GM13976 (cell line): ENCODE data around the gene FAM241A.

ENCODE experiments used
- DNase-seq: peaks from one replicate; pipeline ENCODE4 v3.0.0; 2012; ENCODE audit warnings: low spot score
- in situ Hi-C: fragments of 300-500 bp; cut with MboI; formaldehyde crosslinking; loops from one replicate; pipeline ENCODE4 v1.12.0; 2022; ENCODE audit warnings: low sequenced_read_pairs, mixed read lengths, inconsistent platforms; ENCODE audit not compliant: unreplicated experiment
- TF ChIP-seq, protein P1 (sequence below): IDR thresholded peaks from 2 replicates; pipeline ENCODE4 v1.5.1; 2012; ENCODE audit warnings: borderline replicate concordance, mild to moderate bottlenecking; ENCODE audit not compliant: insufficient read depth; ENCODE audit errors: extremely low read depth, missing control alignments, control extremely low read depth

Gene FAM241A

DNA sequence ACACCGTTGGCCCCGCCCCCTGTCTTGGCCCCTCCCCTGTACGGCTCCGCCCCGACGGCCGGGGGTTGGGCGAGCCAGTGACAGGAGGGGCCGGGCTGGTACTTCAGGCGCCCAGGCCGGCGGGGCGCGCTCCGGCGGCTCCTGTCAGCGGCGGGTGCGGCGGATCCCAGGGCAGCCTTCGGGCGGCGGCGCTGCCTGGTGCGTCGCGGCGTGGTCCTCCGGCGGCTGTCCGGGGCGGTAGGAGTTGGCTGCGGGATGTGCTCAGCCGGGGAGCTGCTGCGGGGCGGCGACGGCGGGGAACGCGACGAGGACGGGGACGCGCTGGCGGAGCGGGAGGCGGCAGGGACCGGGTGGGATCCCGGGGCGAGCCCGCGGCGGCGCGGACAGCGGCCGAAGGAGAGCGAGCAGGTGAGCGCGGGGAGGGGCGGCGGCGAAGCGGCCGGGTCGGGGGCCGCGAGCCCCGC, at the start of gene FAM241A:
FAM241A (plus strand) TSS at position 129 of the 464 bp plus-strand sequence; CDS start at position 256, 127 bp downstream.
- in situ Hi-C loops: no loop called here
- peak; percentile 97 for DNase-seq
- TF ChIP-seq, protein P1, sequence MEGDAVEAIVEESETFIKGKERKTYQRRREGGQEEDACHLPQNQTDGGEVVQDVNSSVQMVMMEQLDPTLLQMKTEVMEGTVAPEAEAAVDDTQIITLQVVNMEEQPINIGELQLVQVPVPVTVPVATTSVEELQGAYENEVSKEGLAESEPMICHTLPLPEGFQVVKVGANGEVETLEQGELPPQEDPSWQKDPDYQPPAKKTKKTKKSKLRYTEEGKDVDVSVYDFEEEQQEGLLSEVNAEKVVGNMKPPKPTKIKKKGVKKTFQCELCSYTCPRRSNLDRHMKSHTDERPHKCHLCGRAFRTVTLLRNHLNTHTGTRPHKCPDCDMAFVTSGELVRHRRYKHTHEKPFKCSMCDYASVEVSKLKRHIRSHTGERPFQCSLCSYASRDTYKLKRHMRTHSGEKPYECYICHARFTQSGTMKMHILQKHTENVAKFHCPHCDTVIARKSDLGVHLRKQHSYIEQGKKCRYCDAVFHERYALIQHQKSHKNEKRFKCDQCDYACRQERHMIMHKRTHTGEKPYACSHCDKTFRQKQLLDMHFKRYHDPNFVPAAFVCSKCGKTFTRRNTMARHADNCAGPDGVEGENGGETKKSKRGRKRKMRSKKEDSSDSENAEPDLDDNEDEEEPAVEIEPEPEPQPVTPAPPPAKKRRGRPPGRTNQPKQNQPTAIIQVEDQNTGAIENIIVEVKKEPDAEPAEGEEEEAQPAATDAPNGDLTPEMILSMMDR: no peak

DNA sequence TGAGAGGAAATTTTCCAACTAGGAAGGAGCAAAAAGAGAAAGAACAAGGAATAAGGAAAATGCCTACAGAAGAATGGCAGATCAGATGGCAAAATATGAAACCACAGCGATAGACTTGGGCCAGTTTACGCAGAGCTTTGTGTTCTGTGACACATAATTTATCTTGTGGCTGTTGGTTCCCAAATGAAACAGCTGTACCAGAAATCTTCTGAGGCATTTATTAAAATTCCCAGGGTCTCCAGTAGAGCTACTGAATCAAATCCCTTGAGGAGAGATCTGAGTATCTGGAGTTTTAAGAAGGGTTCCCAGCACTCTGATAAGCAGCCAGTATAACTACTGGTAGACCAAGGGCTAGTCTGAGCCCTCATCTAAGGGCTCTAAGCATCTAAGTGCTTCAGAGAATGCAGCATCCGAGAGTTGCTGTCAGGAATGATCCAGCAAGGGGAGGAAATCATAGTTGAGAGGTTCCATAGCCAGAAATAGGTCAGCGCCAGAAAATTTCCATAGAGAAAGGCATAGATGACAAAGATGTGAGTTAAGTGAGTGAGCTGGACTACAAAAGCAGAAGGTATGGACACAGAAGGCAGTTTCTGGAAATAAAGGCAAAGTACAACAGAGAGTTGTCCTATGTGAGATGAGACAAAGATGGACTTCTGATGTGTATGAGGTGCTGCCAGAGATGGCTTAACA, 46.3 kb upstream of the FAM241A start:
- TF ChIP-seq, protein P1: no peak
- no peak for DNase-seq
- in situ Hi-C loops: loop anchor here (25.0 kb wide), 1 partner anchor 513 kb away; no protein-coding TSS in a partner anchor

DNA sequence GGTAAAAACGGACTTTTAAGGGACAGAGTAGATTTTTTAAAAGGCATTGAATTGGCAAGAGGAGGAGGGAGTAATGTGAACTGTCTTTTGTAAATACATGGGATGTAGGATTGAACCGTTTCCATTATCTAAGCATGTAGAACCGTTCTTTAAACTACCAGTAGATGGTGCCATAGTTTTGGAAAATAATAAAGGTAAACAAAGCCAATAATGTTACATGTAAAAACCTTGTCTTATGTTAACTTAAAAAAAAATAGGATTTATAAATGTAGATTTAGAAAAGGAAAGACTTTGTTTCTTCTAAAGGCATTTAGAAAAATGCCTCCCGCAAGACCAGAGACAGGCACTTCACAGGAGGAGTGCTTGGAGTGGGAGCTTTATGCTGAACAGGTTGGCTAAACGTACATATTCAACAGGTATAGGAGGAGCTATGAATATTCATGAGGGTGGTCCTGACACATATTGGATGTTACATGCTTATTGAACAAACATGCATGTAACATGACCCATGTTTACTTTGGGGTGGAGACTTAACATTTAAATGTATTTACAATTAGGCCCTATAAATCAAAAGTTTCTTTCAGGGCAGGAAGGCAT, 45.5 kb upstream of the FAM241A start:
- in situ Hi-C loops: loop anchor here (5.0 to 25.0 kb wide), 3 partner anchors 138 to 513 kb away; no protein-coding TSS in a partner anchor
- DNase-seq: peak; percentile 55
- TF ChIP-seq, protein P1: peak; percentile 47

DNA sequence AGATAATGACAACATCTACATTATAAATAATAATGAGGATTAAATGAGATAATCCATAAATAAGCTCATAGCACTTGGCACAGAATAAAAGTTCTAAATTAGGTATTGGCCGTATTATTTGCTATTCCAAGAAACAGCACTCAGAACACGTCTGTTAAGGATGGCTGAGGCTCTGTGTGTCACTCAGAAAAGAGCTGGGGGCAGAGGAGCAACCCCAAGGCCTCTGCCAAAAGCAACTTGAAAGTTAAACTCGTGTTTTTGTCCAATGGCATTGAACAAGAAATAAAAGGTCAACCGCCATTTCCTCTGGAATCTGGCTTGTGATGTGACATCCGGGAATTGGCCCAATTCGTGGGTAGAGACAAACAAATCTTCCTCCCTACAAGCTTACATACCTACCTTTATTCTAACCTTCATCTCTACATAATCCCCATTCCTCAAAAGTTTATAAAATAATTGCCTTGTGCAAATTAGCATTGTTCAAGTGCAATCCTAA, 42.3 kb upstream of the FAM241A start:
- TF ChIP-seq, protein P1: no peak
- no peak for DNase-seq
- in situ Hi-C loops: loop anchor here (5.0 to 10.0 kb wide), 2 partner anchors 134 to 422 kb away; no protein-coding TSS in a partner anchor

DNA sequence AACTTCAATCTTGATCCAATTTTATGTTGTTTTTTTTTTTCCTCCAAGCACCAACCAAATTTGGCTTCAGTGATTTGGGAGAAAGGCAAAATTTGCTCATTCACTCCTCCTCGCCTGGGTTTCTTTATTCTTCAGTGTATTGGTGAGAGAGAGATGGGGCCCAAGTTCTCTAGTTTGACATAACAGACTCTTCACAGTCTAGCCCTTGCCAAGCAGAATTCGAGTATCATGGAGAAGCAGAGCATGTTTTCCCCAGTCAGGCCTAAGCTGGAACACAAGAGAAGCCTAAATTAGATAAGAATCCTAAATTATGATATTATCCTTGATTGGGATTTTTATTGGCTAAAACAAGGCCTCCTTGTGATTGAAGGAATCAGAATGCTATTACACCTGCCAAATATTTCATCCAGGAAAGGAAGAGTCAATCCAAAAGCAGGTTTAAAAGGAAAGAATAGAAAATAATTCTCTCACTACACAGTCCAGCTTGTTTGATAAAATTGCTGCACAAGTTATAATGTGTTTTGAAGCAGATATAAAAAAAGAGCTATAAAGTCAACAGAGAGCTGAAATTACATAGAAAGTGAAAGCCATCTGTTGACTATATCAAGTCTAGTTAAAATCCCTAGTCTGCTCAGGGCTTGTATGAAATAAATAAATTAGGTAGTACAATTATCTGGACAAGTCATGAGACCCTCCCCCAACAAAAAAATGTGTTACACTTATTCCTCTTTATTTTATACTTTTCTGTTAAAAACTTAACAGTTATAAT, 39.9 kb upstream of the FAM241A start:
- TF ChIP-seq, protein P1: no peak
- in situ Hi-C loops: loop anchor here (10.0 kb wide), 1 partner anchor 419 kb away; no protein-coding TSS in a partner anchor
- DNase-seq: no peak

DNA sequence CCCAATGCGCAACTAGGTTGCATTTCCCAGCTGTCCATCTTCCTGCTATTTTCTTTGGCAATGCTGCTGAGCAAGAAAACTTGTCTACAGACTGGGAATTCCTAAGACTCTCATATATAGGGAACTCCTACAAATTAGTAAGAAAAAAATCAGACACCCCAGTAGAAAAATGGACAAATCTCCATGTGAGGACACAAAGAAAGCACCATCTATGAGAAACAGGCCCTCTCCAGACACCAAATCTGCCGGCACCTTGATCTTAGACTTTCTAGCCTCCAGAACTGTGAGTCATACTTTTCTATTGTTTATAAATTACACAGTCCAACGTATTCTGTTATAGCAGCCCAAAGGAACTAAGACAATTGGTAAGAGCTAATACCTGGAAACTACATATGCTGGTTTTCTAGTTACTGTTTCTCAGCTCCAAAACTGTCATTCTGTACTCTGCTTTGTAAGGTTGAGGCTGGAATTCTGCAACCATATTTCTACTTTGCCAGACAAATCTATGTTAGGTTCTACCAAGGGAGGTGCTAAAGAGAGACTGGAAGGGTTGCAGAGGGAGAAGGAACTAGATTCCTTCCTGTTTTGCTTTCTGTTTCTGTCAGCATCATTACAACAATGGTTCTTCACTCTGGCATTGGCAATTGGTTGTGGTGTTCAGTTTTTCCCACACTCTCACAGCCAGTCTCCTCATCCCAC, 35.7 kb upstream of the FAM241A start:
- DNase-seq: no peak
- in situ Hi-C loops: loop anchor here (10.0 kb wide), 1 partner anchor 415 kb away; no protein-coding TSS in a partner anchor
- TF ChIP-seq, protein P1: no peak
